Lower lobe of right lung (tissue), 2 donors: ENCODE results near the gene HBG2. TPM values are rescaled to one million over a fixed set of nuclear protein-coding genes. Genes with fewer than 3 reads are reported as not detected.

Experiments
- ATAC-seq, 2 donors: fragments of 200-7000 bp; cut with Tn5 transposase; one replicate each; pipeline ENCODE4 v1.9.1; 2020 to 2022; ENCODE audit warnings: mild to moderate bottlenecking in 2 of 2, moderate library complexity in 2 of 2
- DNase-seq: peaks from one replicate; pipeline ENCODE4 v3.0.0-alpha.2; 2020
- H3K27ac ChIP-seq: fragments of 200-600 bp; one replicate; pipeline ENCODE4 v1.8.0; 2022
- H3K27me3 ChIP-seq: fragments of 200-600 bp; one replicate; pipeline ENCODE4 v1.8.0; 2022; ENCODE audit warnings: low read depth
- H3K36me3 ChIP-seq: fragments of 200-600 bp; one replicate; pipeline ENCODE4 v1.8.0; 2022; ENCODE audit warnings: mild to moderate bottlenecking
- H3K4me1 ChIP-seq: fragments of 200-600 bp; one replicate; pipeline ENCODE4 v1.8.0; 2022
- H3K4me3 ChIP-seq: fragments of 200-600 bp; one replicate; pipeline ENCODE4 v1.8.0; 2022; ENCODE audit warnings: mild to moderate bottlenecking
- H3K9me3 ChIP-seq: fragments of 200-600 bp; one replicate; pipeline ENCODE4 v1.8.0; 2022
- CTCF ChIP-seq: fragments of 200-600 bp; IDR thresholded peaks from one replicate; pipeline ENCODE4 v1.8.0; 2022; ENCODE audit warnings: antibody characterized with exemption, mild to moderate bottlenecking
- intact Hi-C: fragments of 100-400 bp; cut with DNase I; formaldehyde crosslinking; loops from one replicate; pipeline ENCODE4 v1.11.0; 2022
- total RNA-seq: library from RNA; stranded (reverse); fragmentation: NEBNext Ultra II Directional; extraction: Animal tissue kit (Norgen Biotek cat#: 25700); gene quantifications from one replicate; pipeline ENCODE4 v1.2.1, GENCODE V29; 2021
- donor health status: DM: no; HTN: yes; CAD: no; lungs with severe emphysema.

Gene HBG2
- total RNA-seq, 1 donor from 2014 or later, result 0.89 TPM

GRCh38 chr11:5272395-5273017 lies 17.9 kb upstream of the HBG2 start:
- no peak for ATAC-seq
- intact Hi-C loops, result no loop called here
- no peak for TF ChIP-seq CTCF

GRCh38 chr11:5269715-5270147 lies 15.2 kb upstream of the HBG2 start, which contains the start of gene HBE1:
HBE1 (minus strand) TSS chr11:5269945; CDS start chr11:5269890, 55 bp downstream.
- Histone ChIP-seq H3K36me3 (no peaks in the 10 kb centered on the region), H3K4me1 (no peaks in the 10 kb centered on the region), H3K4me3 (no peak within 1 kb of the TSS), H3K9me3 (no peaks in the 10 kb centered on the region), H3K27me3 (no peaks in the 10 kb centered on the region), H3K27ac (no peak within 1 kb of the TSS)
- no peak for TF ChIP-seq CTCF
- intact Hi-C loops, result no loop called here
- DNase-seq, result no peak
- ATAC-seq, result no peak

More at GRCh38 chr11:5272395-5273017, 17.9 kb upstream of the HBG2 start:
- no peaks in the 10 kb centered on the region for H3K36me3 ChIP-seq
- no peaks in the 10 kb centered on the region for H3K27me3 ChIP-seq
- no peaks in the 10 kb centered on the region for H3K4me1 ChIP-seq
- no peak overlapping the region for H3K4me3 ChIP-seq
- DNase-seq, result no peak
- H3K27ac ChIP-seq, result no peak overlapping the region
- H3K9me3 ChIP-seq, result no peaks in the 10 kb centered on the region

- no peaks in the 10 kb centered on the region for H3K9me3 ChIP-seq
- no peak overlapping the region for H3K4me3 ChIP-seq
- no peak overlapping the region for H3K27ac ChIP-seq
- H3K36me3 ChIP-seq, result no peaks in the 10 kb centered on the region
- no peaks in the 10 kb centered on the region for H3K27me3 ChIP-seq
- no peak for DNase-seq
- ATAC-seq, result no peak
- no peak for TF ChIP-seq CTCF
- intact Hi-C loops, result no loop called here
- H3K4me1 ChIP-seq, result no peaks in the 10 kb centered on the region
Measured at GRCh38 chr11:5267033-5267563, 12.5 kb upstream of the HBG2 start.

- Histone ChIP-seq H3K4me3 (no peak overlapping the region), H3K4me1 (no peaks in the 10 kb centered on the region), H3K27ac (no peak overlapping the region), H3K27me3 (no peaks in the 10 kb centered on the region), H3K36me3 (no peaks in the 10 kb centered on the region), H3K9me3 (no peaks in the 10 kb centered on the region)
- intact Hi-C loops, result no loop called here
- DNase-seq (no peak), ATAC-seq (no peak)
- TF ChIP-seq CTCF, result no peak
Measured at GRCh38 chr11:5266609-5267008, 12.0 kb upstream of the HBG2 start.

- ATAC-seq (no peak), DNase-seq (no peak)
- intact Hi-C loops, result no loop called here
- Histone ChIP-seq H3K9me3 (no peaks in the 10 kb centered on the region), H3K4me1 (no peaks in the 10 kb centered on the region), H3K36me3 (no peaks in the 10 kb centered on the region), H3K27ac (no peak overlapping the region), H3K4me3 (no peak overlapping the region), H3K27me3 (no peaks in the 10 kb centered on the region)
- no peak for TF ChIP-seq CTCF
Measured at GRCh38 chr11:5265832-5266231, 11.3 kb upstream of the HBG2 start.
